Endothelial cell of umbilical vein (primary cell): Measurements from ENCODE around the gene DPYD. TPM values are rescaled to one million over a fixed set of nuclear protein-coding genes. Genes with fewer than 3 reads are reported as not detected.

Source experiments
- BruUV-seq: library from RNA; stranded (reverse); fragments of 400-500 nt; replicated peaks from 2 replicates; lab custom pipeline; 2021; lab: Mats Ljungman, UMichigan
- CTCF ChIA-PET: fragments of 300-600, 350-600 bp; sonication (Branson Sonifier 250); formaldehyde crosslinking; loops from one replicate; lab custom pipeline; 2021; ENCODE audit warnings: antibody characterized with exemption, inconsistent platforms; lab: Charles Lee
- POLR2A ChIA-PET: fragments of 300-600, 350-600 bp; sonication (Branson Sonifier 250); formaldehyde crosslinking; loops from one replicate; lab custom pipeline; 2021; ENCODE audit warnings: antibody characterized with exemption, inconsistent platforms; lab: Charles Lee
- DNase-seq: peaks from one replicate; pipeline ENCODE4 v3.0.0-alpha.2; 2011; ENCODE audit warnings: low read depth, low spot score
- FAIRE-seq: peaks from 2 replicates; lab custom pipeline; 2011; peaks lifted over from hg19 to GRCh38; lab: Jason Lieb, UNC
- H2AFZ ChIP-seq: 2 replicates; pipeline ENCODE4 v1.6.0; 2012; ENCODE audit warnings: low read depth, low read length, control low read depth, inconsistent platforms
- H3K27ac ChIP-seq: 2 replicates; pipeline ENCODE4 v1.5.1; 2011; ENCODE audit warnings: low read depth, mild to moderate bottlenecking, control low read depth, low read length, moderate library complexity; ENCODE audit not compliant: insufficient read depth
- H3K27me3 ChIP-seq, 2 experiments: 2 replicates each; pipeline versions ENCODE4 v1.6.0 to v1.6.1; 2011; ENCODE audit warnings: low read length in 2 of 2, mixed read lengths in 1 of 2; ENCODE audit not compliant: control insufficient read depth in 2 of 2, insufficient read depth in 2 of 2
- H3K36me3 ChIP-seq, 2 experiments: 2 replicates in 1 of 2; 3 replicates in 1 of 2; pipeline ENCODE4 v1.5.1; 2011; ENCODE audit warnings: low read length in 2 of 2, mild to moderate bottlenecking in 1 of 2, moderate library complexity in 1 of 2; ENCODE audit not compliant: control insufficient read depth in 2 of 2, insufficient read depth in 2 of 2; ENCODE audit errors: extremely low read depth in 1 of 2
- H3K4me1 ChIP-seq: 3 replicates; pipeline ENCODE4 v1.5.1; 2011; ENCODE audit warnings: mild to moderate bottlenecking, low read length; ENCODE audit not compliant: control insufficient read depth, insufficient read depth; ENCODE audit errors: extremely low read depth
- H3K4me2 ChIP-seq: 2 replicates; pipeline ENCODE4 v1.6.1; 2011; ENCODE audit warnings: low read length, control low read depth, mixed read lengths; ENCODE audit not compliant: insufficient read depth
- H3K4me3 ChIP-seq, 3 experiments: fragments of 200-600 bp in 1 of 3; sonication (generic), shearing (Covaris generic) in 1 of 3; replicated peaks in 1 of 3; 2 replicates each; pipeline ENCODE4 v1.5.1; 2011 to 2016; ENCODE audit warnings: control low read depth in 3 of 3, low read length in 3 of 3, mild to moderate bottlenecking in 2 of 3, inconsistent platforms in 1 of 3, low read depth in 1 of 3, moderate library complexity in 1 of 3; ENCODE audit not compliant: insufficient read depth in 1 of 3
- H3K79me2 ChIP-seq: 2 replicates; pipeline ENCODE4 v1.6.0; 2012; ENCODE audit warnings: low read length, inconsistent platforms; ENCODE audit not compliant: control insufficient read depth, insufficient read depth
- H3K9ac ChIP-seq: replicated peaks from 2 replicates; pipeline ENCODE3; 2011; ENCODE audit warnings: low read length, control low read depth; ENCODE audit not compliant: insufficient read depth; ENCODE audit errors: extremely low read depth
- H3K9me1 ChIP-seq: replicated peaks from 3 replicates; pipeline ENCODE4 v1.6.0; 2011; ENCODE audit warnings: mild to moderate bottlenecking, low read length; ENCODE audit not compliant: control insufficient read depth, insufficient read depth; ENCODE audit errors: extremely low read depth
- H3K9me3 ChIP-seq: replicated peaks from 2 replicates; pipeline ENCODE4 v1.5.1; 2012; ENCODE audit warnings: low read length, inconsistent platforms; ENCODE audit not compliant: control insufficient read depth, insufficient read depth
- H4K20me1 ChIP-seq: replicated peaks from 2 replicates; pipeline ENCODE3; 2011; ENCODE audit warnings: mild to moderate bottlenecking, low read length; ENCODE audit not compliant: control insufficient read depth, insufficient read depth; ENCODE audit errors: extremely low read depth
- EZH2 ChIP-seq: IDR thresholded peaks from 2 replicates; pipeline ENCODE4 v1.6.1; 2012; ENCODE audit warnings: borderline replicate concordance, low read depth, mild to moderate bottlenecking, moderate library complexity, low read length, inconsistent platforms; ENCODE audit not compliant: severe bottlenecking
- FOS ChIP-seq: IDR thresholded peaks from 2 replicates; pipeline ENCODE4 v1.6.1; 2011; ENCODE audit warnings: mild to moderate bottlenecking, low read length, moderate library complexity, borderline replicate concordance; ENCODE audit not compliant: insufficient read depth
- GATA2 ChIP-seq: IDR thresholded peaks from 2 replicates; pipeline ENCODE4 v1.7.0; 2011; ENCODE audit warnings: low read depth, mild to moderate bottlenecking, moderate library complexity, mixed read lengths, low read length; ENCODE audit not compliant: insufficient read length, insufficient read depth
- JUN ChIP-seq: IDR thresholded peaks from 2 replicates; pipeline ENCODE4 v1.6.1; 2011; ENCODE audit warnings: borderline replicate concordance, low read depth; ENCODE audit not compliant: insufficient read length, insufficient read depth
- MYC ChIP-seq: IDR thresholded peaks from one replicate; pipeline ENCODE4 v1.6.1; 2011; ENCODE audit warnings: mild to moderate bottlenecking, low read depth, low read length
- POLR2A ChIP-seq: IDR thresholded peaks from 2 replicates; pipeline ENCODE4 v1.6.1; 2012; ENCODE audit warnings: low read depth, mild to moderate bottlenecking, control low read depth, low read length
- POLR2AphosphoS5 ChIP-seq: IDR thresholded peaks from 2 replicates; pipeline ENCODE4 v1.6.1; 2012; ENCODE audit warnings: low read depth, mild to moderate bottlenecking, control low read depth, low read length, moderate library complexity; ENCODE audit not compliant: insufficient read depth
- dilution Hi-C: fragments of 300-500 bp; cut with MboI; formaldehyde crosslinking; loops from one replicate; pipeline ENCODE4 v1.15.0; 2019; ENCODE audit warnings: low sequenced_read_pairs; ENCODE audit not compliant: extremely low pct_ligation_motif_present
- intact Hi-C: fragments of 100-400 bp; cut with micrococcal nuclease; formaldehyde crosslinking; loops from one replicate; pipeline ENCODE4 v1.10.0; 2022
- polyA plus RNA-seq, 4 experiments: library from polyadenylated mRNA; depleted of rRNA in 3 of 4; stranded (reverse) in 3 of 4; unstranded in 1 of 4; fragments of >200 nt; gene quantifications; 2 replicates each; pipeline versions ENCODE4 v1.2.1 to v1.2.3, GENCODE V29; 2011 to 2012; ENCODE audit warnings: missing spikeins in 1 of 4
- total RNA-seq: library from RNA; stranded (reverse); gene quantifications from 2 replicates; pipeline ENCODE4 v1.2.3, GENCODE V29; 2021
- TF ChIP-seq, protein P1 (sequence below), 2 donors: IDR thresholded peaks; 1 replicate in 1 of 2; 2 replicates in 1 of 2; pipeline ENCODE4 v1.5.1; 2011; ENCODE audit warnings: low read length in 2 of 2, mild to moderate bottlenecking in 2 of 2, moderate library complexity in 2 of 2, control low read depth in 1 of 2, inconsistent platforms in 1 of 2, low read depth in 1 of 2; ENCODE audit not compliant: insufficient read depth in 1 of 2; ENCODE audit errors: extremely low read depth in 1 of 2
- TF ChIP-seq, protein P2 (sequence below): IDR thresholded peaks from 2 replicates; pipeline ENCODE4 v1.6.1; 2011; ENCODE audit not compliant: insufficient read depth, insufficient read length

The DPYD gene
- total and polyA plus RNA-seq, 2 donors (not counting 3 experiments of a cell fraction or from before 2014, with no cell fraction given) = 4.6 to 15.1 TPM

GRCh38 chr1:97356309-97356708 is 564.5 kb downstream of the DPYD start:
- ChIA-PET CTCF (no interaction called here), POLR2A (no interaction called here)
- H3K4me1 ChIP-seq = no peaks in the 10 kb centered on the region
- no peak for DNase-seq
- no peak overlapping the region for H3K27ac ChIP-seq
- dilution Hi-C loops (no loop called here), intact Hi-C loops (no loop called here)
- H2AFZ ChIP-seq = no peak overlapping the region
- no TSS peak for BruUV-seq
- no peak overlapping the region for H3K4me2 ChIP-seq
- H4K20me1 ChIP-seq = no peaks in the 10 kb centered on the region
- H3K36me3 ChIP-seq = no peaks in the 10 kb centered on the region
- TF ChIP-seq FOS = no peak
- no peak for TF ChIP-seq EZH2
- TF ChIP-seq, protein P1, sequence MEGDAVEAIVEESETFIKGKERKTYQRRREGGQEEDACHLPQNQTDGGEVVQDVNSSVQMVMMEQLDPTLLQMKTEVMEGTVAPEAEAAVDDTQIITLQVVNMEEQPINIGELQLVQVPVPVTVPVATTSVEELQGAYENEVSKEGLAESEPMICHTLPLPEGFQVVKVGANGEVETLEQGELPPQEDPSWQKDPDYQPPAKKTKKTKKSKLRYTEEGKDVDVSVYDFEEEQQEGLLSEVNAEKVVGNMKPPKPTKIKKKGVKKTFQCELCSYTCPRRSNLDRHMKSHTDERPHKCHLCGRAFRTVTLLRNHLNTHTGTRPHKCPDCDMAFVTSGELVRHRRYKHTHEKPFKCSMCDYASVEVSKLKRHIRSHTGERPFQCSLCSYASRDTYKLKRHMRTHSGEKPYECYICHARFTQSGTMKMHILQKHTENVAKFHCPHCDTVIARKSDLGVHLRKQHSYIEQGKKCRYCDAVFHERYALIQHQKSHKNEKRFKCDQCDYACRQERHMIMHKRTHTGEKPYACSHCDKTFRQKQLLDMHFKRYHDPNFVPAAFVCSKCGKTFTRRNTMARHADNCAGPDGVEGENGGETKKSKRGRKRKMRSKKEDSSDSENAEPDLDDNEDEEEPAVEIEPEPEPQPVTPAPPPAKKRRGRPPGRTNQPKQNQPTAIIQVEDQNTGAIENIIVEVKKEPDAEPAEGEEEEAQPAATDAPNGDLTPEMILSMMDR (IDR thresholded peaks at IDR 0.05; ENCODE audit: extremely low read depth in 1 of 2, insufficient read depth in 1 of 2, low read depth in 1 of 2, low read length in 2 of 2) = no peak
- TF ChIP-seq POLR2A = no peak
- TF ChIP-seq, protein P2, sequence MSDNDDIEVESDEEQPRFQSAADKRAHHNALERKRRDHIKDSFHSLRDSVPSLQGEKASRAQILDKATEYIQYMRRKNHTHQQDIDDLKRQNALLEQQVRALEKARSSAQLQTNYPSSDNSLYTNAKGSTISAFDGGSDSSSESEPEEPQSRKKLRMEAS = no peak
- no peak for TF ChIP-seq JUN
- no peak for TF ChIP-seq GATA2
- no peak for TF ChIP-seq POLR2AphosphoS5
- no peak for TF ChIP-seq MYC
- H3K9me3 ChIP-seq = no peaks in the 10 kb centered on the region
- no peaks in the 10 kb centered on the region for H3K9me1 ChIP-seq
- no peak overlapping the region for H3K4me3 ChIP-seq
- H3K9ac ChIP-seq = no peak overlapping the region
- no peak for FAIRE-seq
- H3K27me3 ChIP-seq = no peaks in the 10 kb centered on the region
- no peaks in the 10 kb centered on the region for H3K79me2 ChIP-seq
